Vagina (tissue), 2 donors: ENCODE results near the gene CDC42. TPM values are rescaled to one million over a fixed set of nuclear protein-coding genes. Genes with fewer than 3 reads are reported as not detected.

Experiments used
- DNase-seq, 2 donors: peaks; one replicate each; pipeline ENCODE4 v3.0.0-alpha.2; 2017; ENCODE audit errors: extremely low spot score in 2 of 2
- H3K27ac ChIP-seq: fragments of 200-600 bp; sonication (generic); one replicate; pipeline ENCODE4 v1.5.1; 2019
- H3K27me3 ChIP-seq: fragments of 200-600 bp; sonication (generic); one replicate; pipeline ENCODE4 v1.5.1; 2019
- H3K36me3 ChIP-seq, 2 donors: fragments of 200-600 bp; sonication (generic); one replicate each; pipeline ENCODE4 v1.5.1; 2017 to 2019
- H3K4me1 ChIP-seq: fragments of 200-600 bp; sonication (generic); one replicate; pipeline ENCODE4 v1.5.1; 2019
- H3K4me3 ChIP-seq, 2 donors: fragments of 200-600 bp; sonication (generic); 1 replicate in 1 of 2; 2 replicates in 1 of 2; pipeline ENCODE4 v1.5.1; 2016 to 2019
- H3K9me3 ChIP-seq: fragments of 200-600 bp; sonication (generic); one replicate; pipeline ENCODE4 v1.5.1; 2019
- CTCF ChIP-seq, 3 experiments: fragments of 450-650 bp in 2 of 3; fragments of 200-600 bp in 1 of 3; sonication (generic) in 1 of 3; IDR thresholded peaks; one replicate each; pipeline ENCODE4 v1.5.1; 2017 to 2019; ENCODE audit warnings: antibody characterized with exemption in 3 of 3, mild to moderate bottlenecking in 2 of 3, moderate library complexity in 2 of 3
- POLR2A ChIP-seq, 2 donors: fragments of 450-650 bp; IDR thresholded peaks; one replicate each; pipeline ENCODE4 v1.6.1; 2017; ENCODE audit warnings: antibody characterized with exemption in 2 of 2, mild to moderate bottlenecking in 2 of 2, moderate library complexity in 2 of 2
- POLR2AphosphoS5 ChIP-seq, 2 donors: sonication (generic); formaldehyde crosslinking; IDR thresholded peaks; one replicate each; pipeline ENCODE4 v1.9.0; 2017; ENCODE audit warnings: antibody characterized with exemption in 2 of 2, mild to moderate bottlenecking in 2 of 2, low read depth in 1 of 2; ENCODE audit not compliant: insufficient read depth in 1 of 2
- intact Hi-C: fragments of 100-400 bp; cut with DNase I; formaldehyde crosslinking; loops from one replicate; pipeline ENCODE4 v1.15.1; 2023
- total RNA-seq: library from RNA; depleted of rRNA; stranded (reverse); fragments of >200 nt; gene quantifications from one replicate; pipeline ENCODE4 v1.2.3, GENCODE V29; 2016

The CDC42 gene
- total RNA-seq, 1 donor from 2014 or later, result 141 TPM

- Histone ChIP-seq H3K4me1 (peaks cover 48% of the 10 kb centered on the region), H3K27ac (no peak overlapping the region), H3K27me3 (no peaks in the 10 kb centered on the region), H3K36me3 (peaks cover 0 to 24% of the 10 kb centered on the region in 2 donors), H3K9me3 (no peaks in the 10 kb centered on the region), H3K4me3 (no peak overlapping the region)
- intact Hi-C loops, result no loop called here
- no peak for DNase-seq
- no peak for TF ChIP-seq CTCF (IDR thresholded peaks at IDR 0.05)
- no peak for TF ChIP-seq POLR2AphosphoS5 (IDR thresholded peaks at IDR 0.05; ENCODE audit: insufficient read depth in 1 of 2, low read depth in 1 of 2)
- no peak for TF ChIP-seq POLR2A (IDR thresholded peaks at IDR 0.05)
Observed at GRCh38 chr1:22117238-22117637, 64.7 kb downstream of the CDC42 start.

DNA sequence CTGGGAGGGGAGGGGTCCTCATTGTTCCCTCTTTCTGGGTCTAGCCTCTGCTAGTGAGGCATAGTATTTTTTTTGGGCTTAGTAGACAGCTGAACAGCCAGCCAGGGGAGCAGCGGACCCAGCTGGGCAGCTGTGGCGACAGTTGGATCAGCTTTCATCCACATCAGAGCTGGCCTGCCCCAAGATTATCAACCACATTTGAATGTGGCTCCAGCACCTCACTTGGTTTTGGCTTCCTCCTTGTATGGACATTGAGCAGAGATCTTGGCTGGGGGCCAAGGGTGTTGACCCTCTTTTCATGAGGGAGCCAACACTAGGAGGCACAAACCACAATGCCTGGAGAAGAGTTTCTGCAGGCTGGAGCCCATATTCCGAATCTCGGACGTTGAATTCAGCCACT is 65.3 kb downstream of the CDC42 start:
- no peaks in the 10 kb centered on the region for H3K9me3 ChIP-seq
- H3K27me3 ChIP-seq, result no peaks in the 10 kb centered on the region
- H3K4me3 ChIP-seq, result no peak overlapping the region
- TF ChIP-seq CTCF (IDR thresholded peaks at IDR 0.05), result no peak
- no peak for TF ChIP-seq POLR2A (IDR thresholded peaks at IDR 0.05)
- no peak for TF ChIP-seq POLR2AphosphoS5 (IDR thresholded peaks at IDR 0.05; ENCODE audit: insufficient read depth in 1 of 2, low read depth in 1 of 2)
- intact Hi-C loops, result no loop called here
- DNase-seq, result no peak
- H3K27ac ChIP-seq, result no peak overlapping the region
- peaks cover 0 to 18% of the 10 kb centered on the region in 2 donors for H3K36me3 ChIP-seq
- peaks cover 44% of the 10 kb centered on the region for H3K4me1 ChIP-seq

DNA sequence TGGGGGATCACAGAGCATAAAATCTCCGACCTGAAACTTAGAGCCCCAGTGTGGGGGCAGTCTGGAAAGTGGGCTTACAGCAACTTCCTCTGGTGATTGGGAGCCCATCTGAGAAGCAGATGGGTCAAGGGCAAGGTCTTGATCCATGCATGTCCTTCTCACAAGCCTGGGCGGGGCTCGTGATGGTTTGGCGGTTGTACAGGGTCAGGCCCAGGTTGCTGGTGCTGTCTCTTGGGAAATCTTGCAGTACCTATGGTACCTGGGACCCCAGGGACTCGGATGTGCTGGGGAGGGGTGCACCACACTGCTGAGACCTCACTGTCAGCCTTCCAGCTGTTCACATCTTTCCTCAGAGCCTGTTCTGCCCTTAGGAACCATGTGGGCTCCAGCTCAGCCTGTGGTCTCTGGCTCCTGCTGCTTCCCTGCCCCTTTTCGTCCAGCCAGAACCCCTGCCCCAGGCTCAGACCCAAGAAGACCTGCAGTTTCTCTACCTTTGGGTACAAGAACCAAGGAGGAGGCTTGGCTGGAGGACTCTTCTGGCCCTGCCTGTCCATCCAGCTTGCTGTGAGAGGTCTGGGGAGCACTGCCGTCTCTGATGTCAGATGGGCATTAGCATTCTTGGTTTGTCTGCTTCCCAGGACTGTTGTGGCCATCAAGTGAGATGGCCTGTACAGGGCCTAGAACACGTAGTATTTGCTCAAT is 65.9 kb downstream of the CDC42 start:
- H3K27ac ChIP-seq, result no peak overlapping the region
- intact Hi-C loops, result no loop called here

DNA sequence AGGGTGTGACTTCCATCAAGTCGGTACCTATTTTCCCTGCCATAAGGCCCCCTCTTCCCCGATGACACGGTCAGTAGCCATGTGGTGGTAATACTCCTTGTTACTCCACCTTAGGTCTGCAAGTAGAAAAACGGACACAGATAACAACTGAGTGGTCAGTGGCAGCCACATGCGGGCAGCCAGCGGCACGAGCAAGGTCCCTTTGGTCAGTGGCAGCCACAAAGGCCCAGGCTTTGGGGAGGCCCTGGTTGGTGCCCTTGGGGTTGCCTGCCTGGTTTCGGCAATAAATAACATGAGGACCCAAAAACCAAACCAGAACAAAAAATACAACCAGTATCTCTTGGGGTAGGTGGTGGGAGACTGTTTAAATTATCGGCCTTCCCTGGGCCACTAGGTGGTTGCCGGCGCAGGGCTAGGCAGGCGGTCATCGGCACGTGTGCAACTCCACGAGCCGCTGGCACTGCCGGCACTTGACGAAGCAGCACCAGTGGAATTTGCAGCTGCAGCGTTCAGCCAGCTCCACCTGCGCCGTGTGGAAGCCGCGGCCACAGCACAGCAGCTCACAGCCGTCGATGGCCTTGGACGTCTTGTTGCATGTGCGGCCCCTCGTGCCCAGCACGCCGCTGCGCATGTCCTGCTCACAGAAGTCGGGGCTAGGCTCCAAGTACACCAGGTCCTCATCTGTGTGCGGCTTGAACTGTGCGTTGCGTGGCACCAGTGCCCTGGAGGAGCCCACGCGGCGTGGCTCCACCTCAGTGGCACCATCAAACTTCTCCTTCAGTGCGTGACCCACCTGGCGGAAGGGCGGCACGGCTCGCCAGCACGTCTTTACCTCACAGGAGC is 67.3 kb downstream of the CDC42 start:
- H3K4me1 ChIP-seq, result peaks cover 31% of the 10 kb centered on the region
- H3K27me3 ChIP-seq, result no peaks in the 10 kb centered on the region
- no peak overlapping the region for H3K27ac ChIP-seq
- H3K4me3 ChIP-seq, result no peak overlapping the region
- DNase-seq, result no peak
- intact Hi-C loops, result no loop called here
- H3K36me3 ChIP-seq, result peaks cover 0 to 17% of the 10 kb centered on the region in 2 donors
- no peaks in the 10 kb centered on the region for H3K9me3 ChIP-seq
- TF ChIP-seq CTCF (IDR thresholded peaks at IDR 0.05) (no peak), POLR2AphosphoS5 (IDR thresholded peaks at IDR 0.05; ENCODE audit: insufficient read depth in 1 of 2, low read depth in 1 of 2) (no peak), POLR2A (IDR thresholded peaks at IDR 0.05) (no peak)

More for the DNA sequence above, 65.9 kb downstream of the CDC42 start:
- no peak for DNase-seq
- Histone ChIP-seq H3K4me1 (peaks cover 44% of the 10 kb centered on the region), H3K36me3 (peaks cover 0 to 17% of the 10 kb centered on the region in 2 donors), H3K9me3 (no peaks in the 10 kb centered on the region), H3K27me3 (no peaks in the 10 kb centered on the region), H3K4me3 (no peak overlapping the region)
- no peak for TF ChIP-seq CTCF (IDR thresholded peaks at IDR 0.05)
- no peak for TF ChIP-seq POLR2A (IDR thresholded peaks at IDR 0.05)
- TF ChIP-seq POLR2AphosphoS5 (IDR thresholded peaks at IDR 0.05; ENCODE audit: insufficient read depth in 1 of 2, low read depth in 1 of 2), result no peak

GRCh38 chr1:22120469-22120790 is 67.9 kb downstream of the CDC42 start:
- Histone ChIP-seq H3K4me3 (no peak overlapping the region), H3K36me3 (peaks cover 0 to 17% of the 10 kb centered on the region in 2 donors), H3K4me1 (peaks cover 25% of the 10 kb centered on the region), H3K27ac (no peak overlapping the region), H3K9me3 (no peaks in the 10 kb centered on the region), H3K27me3 (no peaks in the 10 kb centered on the region)
- no peak for DNase-seq
- TF ChIP-seq POLR2AphosphoS5 (IDR thresholded peaks at IDR 0.05; ENCODE audit: insufficient read depth in 1 of 2, low read depth in 1 of 2), result no peak
- no peak for TF ChIP-seq CTCF (IDR thresholded peaks at IDR 0.05)
- TF ChIP-seq POLR2A (IDR thresholded peaks at IDR 0.05), result no peak
- intact Hi-C loops, result no loop called here
